ENCODE measurements around the gene HDAC1.

- TF ChIP-seq CTCF (conservative IDR thresholded peaks at IDR 0.05 in 1 of 2, IDR thresholded peaks at IDR 0.05 in 1 of 2; ENCODE audit: low read depth in 1 of 2, low read length in 2 of 2) (no peak), EZH2 (IDR thresholded peaks at IDR 0.05; ENCODE audit: low read length, missing control alignments) (no peak)
These were observed 2.6 kb upstream of the HDAC1 start for GRCh38 chr1:32289256-32289655.

Measured in fibroblast of lung (primary cell).